H1 (cell line): ENCODE results near the gene SIRT5. TPM values are rescaled to one million over a fixed set of nuclear protein-coding genes. Genes with fewer than 3 reads are reported as not detected.

ENCODE experiments used
- BRCA1 ChIP-seq: IDR thresholded peaks from 2 replicates; pipeline ENCODE4 v1.6.1; 2012; ENCODE audit warnings: low read depth, low read length, improper control_type of control experiment
- HDAC6 ChIP-seq: IDR thresholded peaks from one replicate; pipeline ENCODE4 v1.7.1; 2012; ENCODE audit warnings: low read depth, mild to moderate bottlenecking, inconsistent platforms, low read length, moderate library complexity
- RNF2 ChIP-seq: fragments of 200-900, 300-1000 bp; sonication (generic); IDR thresholded peaks from 2 replicates; pipeline ENCODE4 v1.7.1; 2016; ENCODE audit warnings: borderline replicate concordance, low read depth, mild to moderate bottlenecking, antibody characterized with exemption, low read length; ENCODE audit not compliant: poor library complexity, severe bottlenecking; ENCODE audit errors: missing control alignments
- SRF ChIP-seq: IDR thresholded peaks from 2 replicates; pipeline ENCODE4 v1.6.1; 2011; ENCODE audit warnings: mild to moderate bottlenecking, low read depth, low read length, moderate library complexity
- polyA plus RNA-seq, 7 experiments: library from polyadenylated mRNA; depleted of rRNA in 3 of 7; stranded (reverse) in 5 of 7; unstranded in 2 of 7; fragments of >200 nt in 5 of 7; fragments of 200-250 nt in 2 of 7; gene quantifications; 1 replicate in 5 of 7; 2 replicates in 1 of 7; 4 replicates in 1 of 7; pipeline versions ENCODE4 v1.2.1 to v1.2.3, GENCODE V29; 2011 to 2013; ENCODE audit warnings: missing spikeins in 2 of 7, mixed read lengths in 2 of 7
- total RNA-seq: library from RNA; stranded (reverse); fragmentation: NEBNext Ultra II Directional; extraction: Animal tissue kit (Norgen Biotek cat#: 25700); gene quantifications from 2 replicates; pipeline ENCODE4 v1.2.1, GENCODE V29; 2021
- TF ChIP-seq, protein P1 (sequence below): fragments of 300-600 bp; sonication (generic); IDR thresholded peaks from 2 replicates; pipeline ENCODE4 v1.7.1; 2012; ENCODE audit warnings: low read length, moderate library complexity, mild to moderate bottlenecking, inconsistent platforms; ENCODE audit not compliant: insufficient replicate concordance
- TF ChIP-seq, protein P2 (sequence below): IDR thresholded peaks from 2 replicates; pipeline ENCODE4 v1.6.1; 2012; ENCODE audit warnings: inconsistent platforms

SIRT5 gene
- total and polyA plus RNA-seq, 2 of the 8 experiments (the other 6 are each of a cell fraction or from before 2014, with no cell fraction given), result 7.4 to 14.7 TPM

DNA sequence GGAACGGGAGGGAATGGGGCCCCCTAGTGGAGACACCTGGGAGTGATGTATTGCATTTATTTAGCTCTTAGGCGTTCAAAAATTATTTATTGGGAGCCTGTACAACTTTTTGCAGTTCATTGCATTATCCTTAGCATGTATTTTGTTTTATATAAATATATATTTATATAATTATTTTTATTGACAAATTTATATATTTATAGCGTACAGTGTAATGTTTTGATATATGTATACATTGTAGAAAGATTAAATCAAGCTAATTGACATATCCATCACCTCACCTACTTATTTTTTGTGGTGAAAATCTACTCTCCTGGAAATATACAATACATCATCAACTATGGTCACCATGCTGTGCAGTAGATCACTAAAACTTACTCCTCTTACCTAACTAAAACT is 975 bp downstream of the SIRT5 start (continued):
- TF ChIP-seq RNF2 (no peak), BRCA1 (no peak), SRF (no peak), HDAC6 (no peak)
- TF ChIP-seq, protein P1, sequence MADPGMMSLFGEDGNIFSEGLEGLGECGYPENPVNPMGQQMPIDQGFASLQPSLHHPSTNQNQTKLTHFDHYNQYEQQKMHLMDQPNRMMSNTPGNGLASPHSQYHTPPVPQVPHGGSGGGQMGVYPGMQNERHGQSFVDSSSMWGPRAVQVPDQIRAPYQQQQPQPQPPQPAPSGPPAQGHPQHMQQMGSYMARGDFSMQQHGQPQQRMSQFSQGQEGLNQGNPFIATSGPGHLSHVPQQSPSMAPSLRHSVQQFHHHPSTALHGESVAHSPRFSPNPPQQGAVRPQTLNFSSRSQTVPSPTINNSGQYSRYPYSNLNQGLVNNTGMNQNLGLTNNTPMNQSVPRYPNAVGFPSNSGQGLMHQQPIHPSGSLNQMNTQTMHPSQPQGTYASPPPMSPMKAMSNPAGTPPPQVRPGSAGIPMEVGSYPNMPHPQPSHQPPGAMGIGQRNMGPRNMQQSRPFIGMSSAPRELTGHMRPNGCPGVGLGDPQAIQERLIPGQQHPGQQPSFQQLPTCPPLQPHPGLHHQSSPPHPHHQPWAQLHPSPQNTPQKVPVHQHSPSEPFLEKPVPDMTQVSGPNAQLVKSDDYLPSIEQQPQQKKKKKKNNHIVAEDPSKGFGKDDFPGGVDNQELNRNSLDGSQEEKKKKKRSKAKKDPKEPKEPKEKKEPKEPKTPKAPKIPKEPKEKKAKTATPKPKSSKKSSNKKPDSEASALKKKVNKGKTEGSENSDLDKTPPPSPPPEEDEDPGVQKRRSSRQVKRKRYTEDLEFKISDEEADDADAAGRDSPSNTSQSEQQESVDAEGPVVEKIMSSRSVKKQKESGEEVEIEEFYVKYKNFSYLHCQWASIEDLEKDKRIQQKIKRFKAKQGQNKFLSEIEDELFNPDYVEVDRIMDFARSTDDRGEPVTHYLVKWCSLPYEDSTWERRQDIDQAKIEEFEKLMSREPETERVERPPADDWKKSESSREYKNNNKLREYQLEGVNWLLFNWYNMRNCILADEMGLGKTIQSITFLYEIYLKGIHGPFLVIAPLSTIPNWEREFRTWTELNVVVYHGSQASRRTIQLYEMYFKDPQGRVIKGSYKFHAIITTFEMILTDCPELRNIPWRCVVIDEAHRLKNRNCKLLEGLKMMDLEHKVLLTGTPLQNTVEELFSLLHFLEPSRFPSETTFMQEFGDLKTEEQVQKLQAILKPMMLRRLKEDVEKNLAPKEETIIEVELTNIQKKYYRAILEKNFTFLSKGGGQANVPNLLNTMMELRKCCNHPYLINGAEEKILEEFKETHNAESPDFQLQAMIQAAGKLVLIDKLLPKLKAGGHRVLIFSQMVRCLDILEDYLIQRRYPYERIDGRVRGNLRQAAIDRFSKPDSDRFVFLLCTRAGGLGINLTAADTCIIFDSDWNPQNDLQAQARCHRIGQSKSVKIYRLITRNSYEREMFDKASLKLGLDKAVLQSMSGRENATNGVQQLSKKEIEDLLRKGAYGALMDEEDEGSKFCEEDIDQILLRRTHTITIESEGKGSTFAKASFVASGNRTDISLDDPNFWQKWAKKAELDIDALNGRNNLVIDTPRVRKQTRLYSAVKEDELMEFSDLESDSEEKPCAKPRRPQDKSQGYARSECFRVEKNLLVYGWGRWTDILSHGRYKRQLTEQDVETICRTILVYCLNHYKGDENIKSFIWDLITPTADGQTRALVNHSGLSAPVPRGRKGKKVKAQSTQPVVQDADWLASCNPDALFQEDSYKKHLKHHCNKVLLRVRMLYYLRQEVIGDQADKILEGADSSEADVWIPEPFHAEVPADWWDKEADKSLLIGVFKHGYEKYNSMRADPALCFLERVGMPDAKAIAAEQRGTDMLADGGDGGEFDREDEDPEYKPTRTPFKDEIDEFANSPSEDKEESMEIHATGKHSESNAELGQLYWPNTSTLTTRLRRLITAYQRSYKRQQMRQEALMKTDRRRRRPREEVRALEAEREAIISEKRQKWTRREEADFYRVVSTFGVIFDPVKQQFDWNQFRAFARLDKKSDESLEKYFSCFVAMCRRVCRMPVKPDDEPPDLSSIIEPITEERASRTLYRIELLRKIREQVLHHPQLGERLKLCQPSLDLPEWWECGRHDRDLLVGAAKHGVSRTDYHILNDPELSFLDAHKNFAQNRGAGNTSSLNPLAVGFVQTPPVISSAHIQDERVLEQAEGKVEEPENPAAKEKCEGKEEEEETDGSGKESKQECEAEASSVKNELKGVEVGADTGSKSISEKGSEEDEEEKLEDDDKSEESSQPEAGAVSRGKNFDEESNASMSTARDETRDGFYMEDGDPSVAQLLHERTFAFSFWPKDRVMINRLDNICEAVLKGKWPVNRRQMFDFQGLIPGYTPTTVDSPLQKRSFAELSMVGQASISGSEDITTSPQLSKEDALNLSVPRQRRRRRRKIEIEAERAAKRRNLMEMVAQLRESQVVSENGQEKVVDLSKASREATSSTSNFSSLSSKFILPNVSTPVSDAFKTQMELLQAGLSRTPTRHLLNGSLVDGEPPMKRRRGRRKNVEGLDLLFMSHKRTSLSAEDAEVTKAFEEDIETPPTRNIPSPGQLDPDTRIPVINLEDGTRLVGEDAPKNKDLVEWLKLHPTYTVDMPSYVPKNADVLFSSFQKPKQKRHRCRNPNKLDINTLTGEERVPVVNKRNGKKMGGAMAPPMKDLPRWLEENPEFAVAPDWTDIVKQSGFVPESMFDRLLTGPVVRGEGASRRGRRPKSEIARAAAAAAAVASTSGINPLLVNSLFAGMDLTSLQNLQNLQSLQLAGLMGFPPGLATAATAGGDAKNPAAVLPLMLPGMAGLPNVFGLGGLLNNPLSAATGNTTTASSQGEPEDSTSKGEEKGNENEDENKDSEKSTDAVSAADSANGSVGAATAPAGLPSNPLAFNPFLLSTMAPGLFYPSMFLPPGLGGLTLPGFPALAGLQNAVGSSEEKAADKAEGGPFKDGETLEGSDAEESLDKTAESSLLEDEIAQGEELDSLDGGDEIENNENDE, result no peak
- TF ChIP-seq, protein P2, sequence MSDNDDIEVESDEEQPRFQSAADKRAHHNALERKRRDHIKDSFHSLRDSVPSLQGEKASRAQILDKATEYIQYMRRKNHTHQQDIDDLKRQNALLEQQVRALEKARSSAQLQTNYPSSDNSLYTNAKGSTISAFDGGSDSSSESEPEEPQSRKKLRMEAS, result no peak
